Liver (tissue), 3 donors: Measurements from ENCODE around the gene ANKDD1A.

Experiments
- CTCF ChIP-seq: fragments of 150-350 bp; IDR thresholded peaks from 2 replicates; pipeline ENCODE4 v1.5.1; 2017; ENCODE audit warnings: improper control_type of control experiment, low read depth, low read length; ENCODE audit not compliant: missing input control
- MAX ChIP-seq: IDR thresholded peaks from 2 replicates; pipeline ENCODE4 v1.6.1; 2016; ENCODE audit warnings: antibody characterized with exemption
- REST ChIP-seq: IDR thresholded peaks from 2 replicates; pipeline ENCODE4 v1.6.1; 2016; ENCODE audit warnings: antibody characterized with exemption, mild to moderate bottlenecking
- TAF1 ChIP-seq: conservative IDR thresholded peaks from 2 replicates; pipeline ENCODE4 v1.6.1; 2016; ENCODE audit warnings: antibody characterized with exemption, mild to moderate bottlenecking
- YY1 ChIP-seq: IDR thresholded peaks from 2 replicates; pipeline ENCODE4 v1.6.1; 2016; ENCODE audit warnings: antibody characterized with exemption, mild to moderate bottlenecking
- donor health status: healthy.
- donor health status: healthy.

- TF ChIP-seq TAF1 (no peak), CTCF (no peak), YY1 (no peak), MAX (no peak), REST (no peak)
Measured at GRCh38 chr15:64916365-64916764, 4.7 kb downstream of the ANKDD1A start.
